ENCODE results near the gene HAUS8. TPM values are rescaled to one million over a fixed set of nuclear protein-coding genes. Genes with fewer than 3 reads are reported as not detected.
A peak's percentile ranks its signal among the peaks of the same experiment; 100 is the strongest.
"Not testable (repeated sequence)": the region's sequence is repeated elsewhere in the genome, so short reads cannot be mapped to it uniquely, and the experiment has no call there.

HAUS8 gene
- total and polyA plus RNA-seq, 2 donors (not counting 1 experiment from before 2014, with no cell fraction given): 17.6 to 24.9 TPM

GRCh38 chr19:17107546-17108452, 32.5 kb upstream of the HAUS8 start:
- Histone ChIP-seq H3K4me1 (ENCODE audit: control insufficient read depth in 2 of 2, insufficient read depth in 2 of 2, low read length in 2 of 2) (peaks cover 88 to 97% of the 10 kb centered on the region in 2 donors), H3K9ac (ENCODE audit: low read length) (no peak overlapping the region)

GRCh38 chr19:17106964-17107363, 31.7 kb upstream of the HAUS8 start:
- H3K36me3 ChIP-seq (replicated peaks in 1 of 2; ENCODE audit: control extremely low read depth in 1 of 2, control insufficient read depth in 1 of 2, extremely low read depth in 1 of 2, insufficient read depth in 2 of 2, low read length in 1 of 2): peaks cover 4 to 39% of the 10 kb centered on the region in 2 experiments
- H3K4me3 ChIP-seq (ENCODE audit: control extremely low read depth in 1 of 5, extremely low read depth in 1 of 5, insufficient read depth in 1 of 5, low read depth in 2 of 5, low read length in 4 of 5); DNase-seq; POLR2A ChIA-PET; intact Hi-C loops (cut with micrococcal nuclease); H2AFZ ChIP-seq (ENCODE audit: insufficient read depth, low read depth, low read length, poor library complexity, severe bottlenecking); H3K9me3 Mint-ChIP-seq (ENCODE audit: insufficient read depth); H3K27me3 ChIP-seq (replicated peaks in 1 of 4; ENCODE audit: control extremely low read depth in 1 of 4, control insufficient read depth in 3 of 4, insufficient read depth in 4 of 4, low read length in 3 of 4); ATAC-seq (ENCODE audit: low read depth); H3K9ac ChIP-seq (ENCODE audit: low read length); H3K27me3 Mint-ChIP-seq: not testable (repeated sequence)
- peak overlapping the region; percentile 18 to 56 for H3K27ac ChIP-seq (ENCODE audit: low read length in 2 of 2)
- Mint-ChIP-seq H3K27ac (peak overlapping the region; percentile 92), H3K4me3 (peak overlapping the region; percentile 72), H3K4me1 (peaks cover 86% of the 10 kb centered on the region)
- H4K20me1 ChIP-seq (ENCODE audit: control insufficient read depth, insufficient read depth, low read length, poor library complexity, severe bottlenecking): peaks cover 45% of the 10 kb centered on the region
- H3K4me2 ChIP-seq (replicated peaks; ENCODE audit: low read depth, low read length, poor library complexity, severe bottlenecking): peak overlapping the region; percentile 40
- peaks cover 82% of the 10 kb centered on the region for H3K79me2 ChIP-seq (ENCODE audit: control insufficient read depth, insufficient read depth, low read length)
- CTCF ChIA-PET: interaction anchor here (0.6 kb wide), 1 partner anchor 104 kb away, joined by 4 read pairs; no protein-coding TSS in a partner anchor
- H3K4me1 ChIP-seq (ENCODE audit: control insufficient read depth in 2 of 2, insufficient read depth in 2 of 2, low read length in 2 of 2): peaks cover 80 to 93% of the 10 kb centered on the region in 2 donors
- peaks cover 0 to 16% (median 5%) of the 10 kb centered on the region in 3 donors for H3K9me3 ChIP-seq (ENCODE audit: control extremely low read depth in 1 of 3, control insufficient read depth in 2 of 3, insufficient read depth in 1 of 3, low read length in 2 of 3)
- whole genome bisulfite sequencing (ENCODE audit: insufficient coverage): 100% methylated on average over 2 of the region's 4 CpGs

More at GRCh38 chr19:17107546-17108452, 32.5 kb upstream of the HAUS8 start:
- POLR2A ChIA-PET: no interaction called here
- peaks cover 0 to 9% (median 5%) of the 10 kb centered on the region in 3 donors for H3K9me3 ChIP-seq (ENCODE audit: control extremely low read depth in 1 of 3, control insufficient read depth in 2 of 3, insufficient read depth in 1 of 3, low read length in 2 of 3)
- intact Hi-C loops (cut with micrococcal nuclease): loop anchor here (1.0 kb wide), 1 partner anchor 27 kb away; no protein-coding TSS in a partner anchor
- peaks cover 82% of the 10 kb centered on the region for H3K79me2 ChIP-seq (ENCODE audit: control insufficient read depth, insufficient read depth, low read length)
- H3K27ac Mint-ChIP-seq: peak overlapping the region; percentile 87
- ATAC-seq (ENCODE audit: low read depth): no peak
- no peaks in the 10 kb centered on the region for H3K27me3 ChIP-seq (replicated peaks in 1 of 4; ENCODE audit: control extremely low read depth in 1 of 4, control insufficient read depth in 3 of 4, insufficient read depth in 4 of 4, low read length in 3 of 4)
- peak overlapping the region; percentile 18 to 45 for H3K27ac ChIP-seq (ENCODE audit: low read length in 2 of 2)
- no peaks in the 10 kb centered on the region for H3K27me3 Mint-ChIP-seq
- peaks cover 87% of the 10 kb centered on the region for H3K4me1 Mint-ChIP-seq
- no peak for TF ChIP-seq CTCF (IDR thresholded peaks at IDR 0.05)
- no peak for TF ChIP-seq EZH2 (IDR thresholded peaks at IDR 0.05; ENCODE audit: borderline replicate concordance, insufficient read depth, low read depth, low read length, poor library complexity, severe bottlenecking)
- no peaks in the 10 kb centered on the region for H3K9me3 Mint-ChIP-seq (ENCODE audit: insufficient read depth)
- no peak overlapping the region for H2AFZ ChIP-seq (ENCODE audit: insufficient read depth, low read depth, low read length, poor library complexity, severe bottlenecking)
- CTCF ChIA-PET: interaction anchor here (1.0 kb wide), 1 partner anchor 12 kb away, joined by 3 read pairs; no protein-coding TSS in a partner anchor
- 86% methylated on average over 22 of the region's 27 CpGs for WGBS (ENCODE audit: insufficient coverage)
- H3K4me2 ChIP-seq (replicated peaks; ENCODE audit: low read depth, low read length, poor library complexity, severe bottlenecking): peak overlapping the region; percentile 40
- H3K4me3 Mint-ChIP-seq: peak overlapping the region; percentile 72
- no peak overlapping the region for H3K4me3 ChIP-seq (ENCODE audit: control extremely low read depth in 1 of 5, extremely low read depth in 1 of 5, insufficient read depth in 1 of 5, low read depth in 2 of 5, low read length in 4 of 5)
- peaks cover 2 to 40% of the 10 kb centered on the region in 2 experiments for H3K36me3 ChIP-seq (replicated peaks in 1 of 2; ENCODE audit: control extremely low read depth in 1 of 2, control insufficient read depth in 1 of 2, extremely low read depth in 1 of 2, insufficient read depth in 2 of 2, low read length in 1 of 2)
- peaks cover 46% of the 10 kb centered on the region for H4K20me1 ChIP-seq (ENCODE audit: control insufficient read depth, insufficient read depth, low read length, poor library complexity, severe bottlenecking)
- peak; percentile 35 for DNase-seq
